Fibroblast of skin of abdomen (primary cell): ENCODE measurements around the gene ABCA12.

Source experiments
- DNase-seq: peaks from one replicate; pipeline ENCODE4 v3.0.0-alpha.2; 2013

ABCA12 gene

DNA sequence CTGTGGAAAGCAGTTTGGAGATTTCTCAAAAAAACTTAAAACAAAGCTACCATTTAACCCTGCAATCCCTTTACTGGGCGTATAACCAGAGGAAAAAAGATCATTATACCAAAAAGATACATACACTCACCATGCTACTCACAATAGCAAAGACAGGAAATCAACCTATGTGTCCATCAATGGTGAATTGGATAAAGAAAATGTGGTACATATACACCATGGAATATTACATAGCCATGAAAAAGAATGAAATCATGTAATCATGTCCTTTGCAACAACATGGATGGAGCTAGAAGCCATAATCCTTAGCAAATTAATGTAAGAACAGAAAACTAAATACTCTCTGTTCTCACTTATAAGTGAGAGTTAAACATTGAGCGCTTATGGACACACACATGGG is 18.6 kb downstream of the ABCA12 start:
- no peak for DNase-seq

DNA sequence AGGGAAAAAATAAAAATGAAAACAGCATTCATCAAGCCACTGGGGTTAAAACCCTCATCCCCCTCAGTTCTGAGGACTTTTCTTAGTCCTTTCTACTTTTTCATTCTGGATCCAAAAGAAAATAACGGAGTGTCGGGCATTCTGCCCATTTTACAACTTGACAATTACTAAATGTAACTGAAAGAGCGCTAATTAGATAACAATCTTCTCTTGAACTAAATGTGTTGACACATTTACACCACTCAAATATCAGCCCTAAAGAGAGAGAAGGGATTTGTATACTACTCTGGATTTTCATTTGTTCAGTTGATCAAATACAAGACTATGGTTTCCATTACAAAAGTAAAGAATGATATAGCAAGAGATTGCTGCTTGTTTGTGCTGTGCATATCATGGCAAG is 27.5 kb downstream of the ABCA12 start:
- DNase-seq: no peak

- no peak for DNase-seq
Measured at GRCh38 chr2:215107216-215108056, 31.0 kb downstream of the ABCA12 start.

GRCh38 chr2:215105607-215106354 is 32.6 kb downstream of the ABCA12 start:
- DNase-seq: no peak

GRCh38 chr2:215104226-215104625 is 34.2 kb downstream of the ABCA12 start:
- DNase-seq: no peak

DNA sequence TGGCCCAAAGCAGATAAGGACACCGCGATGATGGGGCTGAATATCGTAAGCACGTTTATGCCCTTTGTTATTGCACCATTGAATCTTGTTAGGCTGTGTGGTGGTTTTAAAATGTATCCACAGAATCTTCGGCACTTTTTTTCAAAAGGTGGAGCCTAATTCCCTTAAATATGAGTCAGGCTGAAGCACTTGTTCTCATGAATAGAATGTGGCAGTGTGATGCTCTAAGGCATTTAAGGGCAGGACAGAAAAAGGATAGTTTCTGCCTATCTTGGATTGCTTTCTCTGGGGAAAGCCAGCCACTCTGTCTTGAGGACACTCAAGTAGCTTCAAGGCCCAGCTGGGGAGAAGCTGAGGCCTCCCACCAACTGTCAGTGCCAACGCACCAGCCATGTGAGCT is 39.6 kb downstream of the ABCA12 start:
- DNase-seq: no peak

DNA sequence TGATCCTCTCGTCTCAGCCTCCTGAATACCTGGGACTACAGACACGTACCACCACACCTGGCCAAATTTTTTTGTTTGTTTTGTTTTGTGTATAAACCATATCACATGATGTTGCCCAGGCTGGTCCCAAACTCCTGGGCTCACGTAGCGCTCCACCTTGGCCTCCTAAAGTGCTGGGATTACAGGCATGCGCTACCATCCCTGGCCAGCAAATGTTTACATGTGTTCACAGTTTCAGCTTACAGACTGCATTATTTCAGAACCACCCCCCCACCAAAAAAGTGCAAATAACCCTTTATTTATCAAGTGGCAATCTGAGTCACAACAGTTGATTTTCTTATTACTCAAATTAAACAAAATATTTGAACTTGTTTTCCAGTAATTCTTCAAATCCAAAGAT is 54.3 kb downstream of the ABCA12 start:
- DNase-seq: no peak

- no peak for DNase-seq
Measured at GRCh38 chr2:215083146-215083545, 55.3 kb downstream of the ABCA12 start.

GRCh38 chr2:215082446-215082845 is 56.0 kb downstream of the ABCA12 start:
- no peak for DNase-seq

GRCh38 chr2:215080545-215080944 is 57.9 kb downstream of the ABCA12 start:
- no peak for DNase-seq

DNA sequence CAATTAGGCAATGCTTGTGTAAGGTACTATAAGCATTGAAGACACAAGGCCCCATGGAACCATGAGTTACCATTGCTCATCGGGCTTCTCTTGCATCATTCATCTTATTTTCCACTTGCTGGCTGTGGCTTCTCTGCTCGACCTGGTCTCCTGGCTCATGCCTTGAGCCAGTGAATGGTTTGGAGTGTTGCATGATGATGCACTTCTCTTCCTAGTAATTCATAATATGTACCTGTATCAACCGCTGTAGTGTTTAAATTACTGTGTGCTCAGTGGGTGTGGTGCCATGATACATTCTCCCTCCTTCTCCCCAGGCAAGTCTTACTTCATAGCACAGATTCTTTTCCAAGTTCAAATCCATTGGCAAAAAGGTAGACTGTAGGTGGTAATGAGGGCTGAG is 66.8 kb downstream of the ABCA12 start:
- no peak for DNase-seq

- no peak for DNase-seq
Measured at GRCh38 chr2:215068399-215068798, 70.0 kb downstream of the ABCA12 start.

- DNase-seq: no peak
Measured at GRCh38 chr2:215066124-215066523, 72.3 kb downstream of the ABCA12 start.

DNA sequence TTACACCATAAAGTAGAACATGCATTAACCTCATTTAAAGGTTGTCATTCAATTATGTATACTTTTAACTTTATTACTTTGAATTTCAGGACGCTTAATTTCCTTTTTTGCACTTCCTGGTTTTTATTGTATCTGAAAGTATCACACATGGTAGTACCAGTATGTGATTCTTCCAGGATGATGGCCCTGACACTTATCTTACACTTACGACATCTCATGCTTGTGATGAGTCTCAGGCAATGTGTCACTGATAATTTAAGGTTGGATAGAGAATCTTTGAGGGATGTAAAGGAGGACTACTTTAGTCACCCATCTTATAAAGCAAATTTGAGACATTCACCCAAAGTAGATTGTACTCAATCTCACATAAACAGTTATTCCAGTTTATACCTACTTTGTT is 74.9 kb downstream of the ABCA12 start:
- no peak for DNase-seq

- DNase-seq: no peak
Measured at GRCh38 chr2:215060861-215061536, 77.4 kb downstream of the ABCA12 start.

DNA sequence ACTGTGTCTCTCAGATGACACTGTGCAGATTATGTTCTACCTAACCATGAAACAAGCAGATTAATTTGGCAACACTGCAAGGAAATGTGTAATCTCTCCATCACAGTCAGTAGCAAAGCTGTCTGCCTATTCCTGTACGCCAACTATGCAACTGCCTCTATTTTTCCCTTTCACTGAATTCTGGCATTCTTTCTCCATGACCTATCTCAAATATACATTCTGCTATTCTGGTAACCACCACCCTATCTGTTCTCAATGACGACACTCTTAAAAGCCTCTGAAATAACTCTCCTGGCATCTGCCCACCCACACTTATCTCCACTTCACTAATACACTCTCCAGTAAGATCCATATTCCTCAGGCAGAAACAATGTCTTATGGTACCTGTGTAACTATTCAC is 78.7 kb downstream of the ABCA12 start:
- DNase-seq: peak; percentile 9

DNA sequence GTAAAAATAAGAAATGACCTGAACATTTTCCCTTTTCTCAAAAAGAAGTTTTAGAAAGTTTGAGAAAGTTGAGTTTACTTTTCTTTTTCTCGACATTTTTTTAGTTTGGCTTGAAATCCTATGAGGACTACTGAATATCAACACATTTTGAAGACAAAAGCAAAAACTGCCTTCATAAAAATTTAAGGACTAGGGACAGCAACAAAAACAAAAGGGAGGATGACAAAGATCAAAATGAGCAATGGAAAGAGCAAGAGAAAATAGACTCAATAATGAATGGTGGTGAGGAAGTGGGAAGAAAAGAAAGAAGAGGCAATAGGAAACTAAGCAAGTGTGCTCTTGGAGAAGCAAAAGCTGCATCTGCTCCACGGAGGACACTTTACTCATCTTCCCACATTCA is 82.5 kb downstream of the ABCA12 start:
- no peak for DNase-seq

- DNase-seq: no peak
Measured at GRCh38 chr2:215052810-215053209, 85.6 kb downstream of the ABCA12 start.

GRCh38 chr2:215052404-215052803 is 86.0 kb downstream of the ABCA12 start:
- no peak for DNase-seq

DNA sequence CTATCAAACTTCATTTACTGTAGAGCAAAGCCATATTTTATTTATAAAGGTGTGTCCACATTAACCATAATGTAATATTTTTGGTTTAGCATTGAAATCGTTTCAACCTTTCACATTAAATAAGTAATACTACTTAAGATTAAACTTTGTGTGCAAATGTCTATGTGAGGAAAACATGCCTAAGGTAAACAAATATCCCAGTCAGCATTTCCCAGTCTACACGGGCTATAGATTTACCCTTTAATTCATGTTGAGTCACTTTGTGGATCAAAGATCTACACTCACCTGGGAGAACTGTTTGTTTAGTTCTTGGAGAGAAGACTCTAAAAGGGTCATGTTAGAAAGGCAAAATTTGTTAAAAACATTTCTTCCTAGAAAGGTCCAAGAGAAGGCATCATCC is 89.1 kb downstream of the ABCA12 start:
- no peak for DNase-seq

- DNase-seq: no peak
Measured at GRCh38 chr2:215038421-215038820, 100.0 kb downstream of the ABCA12 start.

- DNase-seq: no peak
Measured at GRCh38 chr2:215036314-215036713, 102.1 kb downstream of the ABCA12 start.

DNA sequence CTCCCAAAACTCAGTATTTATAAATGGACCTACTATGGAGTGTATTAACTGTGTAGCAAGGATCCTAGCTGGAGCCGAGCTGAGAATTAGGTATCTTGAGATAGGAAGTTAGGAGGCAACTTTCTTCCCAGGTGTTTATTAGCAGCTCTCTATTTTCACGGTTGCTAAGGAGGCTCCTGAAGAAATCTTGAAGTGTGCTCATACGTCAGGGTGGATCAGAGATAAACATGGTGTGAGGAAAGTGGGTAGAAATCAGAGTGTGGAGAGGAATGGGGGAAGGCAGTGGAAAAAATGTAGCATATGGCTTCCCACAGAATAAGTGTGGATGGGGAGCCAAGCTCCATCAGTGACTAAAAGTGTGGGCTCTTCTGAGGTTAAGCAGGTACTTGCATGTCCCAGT is 104.3 kb downstream of the ABCA12 start:
- no peak for DNase-seq

DNA sequence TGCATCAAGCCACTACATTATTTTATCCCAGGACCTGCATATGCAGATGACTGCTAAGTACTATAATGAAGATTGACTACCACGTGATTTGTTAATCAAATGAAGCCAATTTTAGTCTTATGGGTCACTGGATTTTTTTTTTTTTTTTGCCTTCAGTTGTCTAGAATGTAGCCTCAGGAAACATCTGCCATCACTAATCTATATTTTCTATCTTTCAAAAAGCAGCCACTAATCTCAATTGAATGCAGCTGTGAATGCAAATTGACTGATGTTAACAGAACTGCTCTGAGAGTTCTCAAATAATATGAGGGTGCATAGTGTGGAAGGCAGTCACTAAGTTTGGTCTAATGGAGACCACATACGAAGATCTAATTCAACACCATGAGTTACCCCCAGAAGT is 106.3 kb downstream of the ABCA12 start:
- DNase-seq: no peak
